AG04450 (cell line): ENCODE data around the gene KAT7. TPM values are rescaled to one million over a fixed set of nuclear protein-coding genes. Genes with fewer than 3 reads are reported as not detected.

Experiments
- CTCF ChIA-PET: fragments of 300-600, 350-600 bp; formaldehyde crosslinking; extraction: SDS; loops from one replicate; lab custom pipeline; 2022; ENCODE audit warnings: antibody characterized with exemption, inconsistent platforms; lab: Charles Lee
- POLR2A ChIA-PET: fragments of 350-600 bp; formaldehyde crosslinking; extraction: SDS; loops from one replicate; lab custom pipeline; 2021; ENCODE audit warnings: antibody characterized with exemption, inconsistent platforms; lab: Yijun Ruan, JAX
- DNase-seq: peaks from one replicate; pipeline ENCODE4 v3.0.0-alpha.2; 2011; ENCODE audit warnings: low read depth, low spot score
- H3K27ac ChIP-seq: one replicate; pipeline ENCODE4 v1.5.1; 2012; ENCODE audit warnings: low read depth, low read length, control low read depth
- H3K27me3 ChIP-seq: one replicate; pipeline ENCODE4 v1.6.0; 2012; ENCODE audit warnings: low read length; ENCODE audit not compliant: control insufficient read depth, insufficient read depth
- H3K4me3 ChIP-seq: 2 replicates; pipeline ENCODE4 v1.5.1; 2011; ENCODE audit warnings: mild to moderate bottlenecking, low read depth, low read length, control low read depth
- H3K9me3 ChIP-seq: 2 replicates; pipeline ENCODE4 v1.5.1; 2012; ENCODE audit warnings: low read length; ENCODE audit not compliant: control insufficient read depth, insufficient read depth
- polyA plus RNA-seq: library from polyadenylated mRNA; depleted of rRNA; stranded (reverse); fragments of >200 nt; gene quantifications from 2 replicates; pipeline ENCODE4 v1.2.3, GENCODE V29; 2011
- TF ChIP-seq, protein P1 (sequence below): IDR thresholded peaks from 2 replicates; pipeline ENCODE4 v1.5.1; 2011; ENCODE audit warnings: low read depth, low read length, control low read depth, inconsistent platforms

Gene KAT7
- polyA plus RNA-seq, 1 experiment, result 27.0 TPM

DNA sequence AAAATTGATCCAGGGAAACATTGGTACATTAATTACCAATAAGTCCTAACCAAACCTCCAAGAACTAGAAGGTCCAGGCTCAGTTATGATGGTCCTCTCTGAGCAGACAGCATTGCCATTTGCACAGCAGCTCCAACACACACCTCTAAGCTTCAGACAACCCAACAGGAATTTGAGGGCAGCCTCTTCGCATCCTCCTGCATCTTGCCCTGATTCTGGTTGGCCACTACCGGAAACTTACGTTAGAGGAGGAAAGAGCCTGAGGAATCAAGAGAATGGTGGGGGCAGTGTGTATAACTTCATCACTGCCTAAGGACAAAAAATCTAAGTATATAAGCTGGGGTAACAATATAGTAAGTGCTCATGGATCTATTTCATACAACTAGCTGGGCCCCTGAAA is 40.3 kb upstream of the KAT7 start:
- TF ChIP-seq, protein P1, sequence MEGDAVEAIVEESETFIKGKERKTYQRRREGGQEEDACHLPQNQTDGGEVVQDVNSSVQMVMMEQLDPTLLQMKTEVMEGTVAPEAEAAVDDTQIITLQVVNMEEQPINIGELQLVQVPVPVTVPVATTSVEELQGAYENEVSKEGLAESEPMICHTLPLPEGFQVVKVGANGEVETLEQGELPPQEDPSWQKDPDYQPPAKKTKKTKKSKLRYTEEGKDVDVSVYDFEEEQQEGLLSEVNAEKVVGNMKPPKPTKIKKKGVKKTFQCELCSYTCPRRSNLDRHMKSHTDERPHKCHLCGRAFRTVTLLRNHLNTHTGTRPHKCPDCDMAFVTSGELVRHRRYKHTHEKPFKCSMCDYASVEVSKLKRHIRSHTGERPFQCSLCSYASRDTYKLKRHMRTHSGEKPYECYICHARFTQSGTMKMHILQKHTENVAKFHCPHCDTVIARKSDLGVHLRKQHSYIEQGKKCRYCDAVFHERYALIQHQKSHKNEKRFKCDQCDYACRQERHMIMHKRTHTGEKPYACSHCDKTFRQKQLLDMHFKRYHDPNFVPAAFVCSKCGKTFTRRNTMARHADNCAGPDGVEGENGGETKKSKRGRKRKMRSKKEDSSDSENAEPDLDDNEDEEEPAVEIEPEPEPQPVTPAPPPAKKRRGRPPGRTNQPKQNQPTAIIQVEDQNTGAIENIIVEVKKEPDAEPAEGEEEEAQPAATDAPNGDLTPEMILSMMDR, result no peak
- no peak for DNase-seq
- ChIA-PET CTCF (no interaction called here), POLR2A (no interaction called here)
- Histone ChIP-seq H3K27ac (no peak overlapping the region), H3K4me3 (no peak overlapping the region), H3K9me3 (no peaks in the 10 kb centered on the region), H3K27me3 (peaks cover 6% of the 10 kb centered on the region)

DNA sequence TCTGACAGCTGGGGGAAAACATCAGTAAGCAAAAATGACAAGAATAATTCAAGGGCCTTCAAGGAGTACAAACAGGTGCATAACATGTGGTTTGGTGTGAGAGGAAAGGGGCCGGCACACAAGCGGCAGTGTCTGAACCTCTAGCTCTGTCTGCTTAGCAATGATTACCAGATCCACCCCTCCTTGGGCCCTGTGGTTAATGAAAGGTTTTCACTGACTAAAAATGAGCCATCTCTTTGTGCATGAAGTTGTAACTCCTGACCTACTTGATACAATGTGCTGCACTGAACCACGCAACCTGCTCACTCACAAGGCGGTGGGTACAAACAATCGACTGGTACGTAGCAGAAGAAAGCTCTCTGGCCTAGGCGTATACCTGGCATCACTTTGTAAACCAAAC is 39.7 kb upstream of the KAT7 start:
- Histone ChIP-seq H3K9me3 (no peaks in the 10 kb centered on the region), H3K27ac (no peak overlapping the region), H3K27me3 (peaks cover 6% of the 10 kb centered on the region), H3K4me3 (no peak overlapping the region)
- CTCF ChIA-PET, result no interaction called here
- DNase-seq, result no peak
- POLR2A ChIA-PET, result interaction anchor here (0.6 kb wide), 1 partner anchor 87 kb away, joined by 8 read pairs; no protein-coding TSS in a partner anchor
- TF ChIP-seq, protein P1, result no peak

DNA sequence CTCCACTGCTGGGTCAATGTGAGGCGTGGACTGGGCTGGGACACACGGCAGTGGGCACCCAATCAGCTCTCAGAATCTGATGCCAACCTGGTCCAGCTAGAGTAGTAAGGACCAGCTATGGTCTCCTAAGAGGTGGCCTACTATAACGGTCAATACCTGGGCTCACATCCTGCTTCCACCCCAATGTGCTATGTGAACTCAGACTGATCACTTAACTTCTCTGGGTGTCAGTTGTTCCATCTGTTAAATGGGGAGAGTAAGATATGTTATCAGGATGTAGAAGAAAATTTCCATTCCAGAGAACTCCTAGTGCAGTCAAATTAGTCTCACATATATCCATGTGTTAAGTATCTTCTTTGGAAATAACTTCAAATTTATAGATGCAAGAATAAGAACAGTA is 38.8 kb upstream of the KAT7 start:
- DNase-seq, result no peak
- ChIA-PET CTCF (interaction anchor here (0.7 kb wide), 1 partner anchor 1902 kb away, joined by 3 read pairs; no protein-coding TSS in a partner anchor), POLR2A (no interaction called here)
- no peak overlapping the region for H3K27ac ChIP-seq
- peaks cover 6% of the 10 kb centered on the region for H3K27me3 ChIP-seq
- no peak overlapping the region for H3K4me3 ChIP-seq
- H3K9me3 ChIP-seq, result no peaks in the 10 kb centered on the region
- TF ChIP-seq, protein P1, result no peak

DNA sequence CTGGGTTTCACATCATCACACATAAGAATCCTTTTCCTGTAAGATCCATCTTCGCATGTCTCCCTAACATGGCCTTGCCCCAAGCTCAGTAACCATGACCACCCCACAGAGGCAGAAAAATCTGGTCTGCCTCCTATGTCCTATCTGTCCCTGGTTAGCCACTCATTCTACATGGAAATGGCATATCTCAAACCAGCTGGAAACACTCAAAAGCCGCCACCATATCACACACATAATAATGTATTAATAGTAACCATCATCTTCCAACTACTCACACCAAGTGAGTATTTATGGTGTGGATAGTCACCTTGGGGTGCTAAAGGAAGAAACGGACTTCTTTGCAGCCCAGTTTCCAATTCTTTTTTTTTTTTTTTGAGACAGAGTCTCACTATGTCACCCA is 36.0 kb upstream of the KAT7 start:
- Histone ChIP-seq H3K27me3 (peaks cover 5% of the 10 kb centered on the region), H3K4me3 (no peak overlapping the region), H3K27ac (no peak overlapping the region), H3K9me3 (no peaks in the 10 kb centered on the region)
- POLR2A ChIA-PET, result interaction anchor here (0.5 to 0.7 kb wide), 2 partner anchors 13 to 15 kb away, joined by 4 to 5 read pairs; no protein-coding TSS in a partner anchor
- TF ChIP-seq, protein P1, result no peak
- DNase-seq, result no peak
- CTCF ChIA-PET, result interaction anchor here (0.6 to 1.0 kb wide), 2 partner anchors 195 to 748 kb away, joined by 3 read pairs; no protein-coding TSS in a partner anchor

DNA sequence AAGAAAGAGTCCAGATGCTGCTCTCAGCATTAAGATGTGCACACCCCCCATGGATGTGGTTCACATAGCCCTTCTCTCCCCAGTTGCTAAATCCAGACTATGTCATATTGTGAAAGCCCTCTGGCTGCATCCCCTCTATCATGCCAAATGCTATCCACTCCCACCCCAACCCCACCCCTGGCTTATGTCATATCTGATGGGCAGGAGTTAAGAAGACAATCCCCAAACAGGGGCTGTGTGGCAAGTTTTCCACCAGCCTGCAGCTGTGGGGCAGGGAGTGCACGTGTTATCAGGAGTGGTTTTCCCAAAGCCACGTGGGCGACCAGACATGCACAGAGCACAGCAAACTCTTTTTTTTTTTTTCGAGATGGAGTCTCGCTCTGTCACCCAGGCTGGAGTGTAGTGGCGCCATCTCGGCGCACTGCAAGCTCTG is 34.5 kb upstream of the KAT7 start:
- ChIA-PET POLR2A (no interaction called here), CTCF (no interaction called here)
- TF ChIP-seq, protein P1, result no peak

More for the DNA sequence above, 34.5 kb upstream of the KAT7 start:
- H3K27ac ChIP-seq, result no peak overlapping the region
- H3K9me3 ChIP-seq, result no peaks in the 10 kb centered on the region
- H3K4me3 ChIP-seq, result no peak overlapping the region
- H3K27me3 ChIP-seq, result peaks cover 4% of the 10 kb centered on the region
- no peak for DNase-seq
